OCI-LY7 (cell line): Measurements from ENCODE around the gene SPIN2A. TPM values are rescaled to one million over a fixed set of nuclear protein-coding genes. Genes with fewer than 3 reads are reported as not detected.
"Not testable (repeated sequence)": the region's sequence is repeated elsewhere in the genome, so short reads cannot be mapped to it uniquely, and the experiment has no call there.

Source experiments
- BruUV-seq: library from RNA; stranded (reverse); fragments of 400-500 nt; replicated peaks from 2 replicates; lab custom pipeline; 2021; lab: Mats Ljungman, UMichigan
- CTCF ChIA-PET: fragments of 300-600 bp; sonication (Branson Sonifier 250); formaldehyde crosslinking; loops from one replicate; lab custom pipeline; 2022; ENCODE audit warnings: antibody characterized with exemption; ENCODE audit not compliant: unreplicated experiment; lab: Charles Lee
- POLR2A ChIA-PET: fragments of 300-600 bp; sonication (Branson Sonifier 250); formaldehyde crosslinking; loops from one replicate; lab custom pipeline; 2022; ENCODE audit warnings: antibody characterized with exemption; lab: Charles Lee
- DNase-seq: peaks from one replicate; pipeline ENCODE4 v3.0.0-alpha.2; 2015; ENCODE audit warnings: low spot score
- H2AFZ ChIP-seq: fragments of 200-600 bp; sonication (generic), shearing (Covaris generic); 2 replicates; pipeline ENCODE4 v1.6.1; 2014; ENCODE audit warnings: mild to moderate bottlenecking, antibody characterized with exemption, low read length, moderate library complexity
- H3K27ac ChIP-seq: fragments of 200-600 bp; sonication (generic); 2 replicates; pipeline ENCODE4 v1.5.1; 2014; ENCODE audit warnings: mixed run types, low read depth, mild to moderate bottlenecking, moderate library complexity, low read length, inconsistent platforms; ENCODE audit not compliant: poor library complexity, severe bottlenecking
- H3K36me3 ChIP-seq: fragments of 200-600 bp; sonication (generic); 2 replicates; pipeline ENCODE4 v1.6.1; 2014; ENCODE audit warnings: mild to moderate bottlenecking, antibody characterized with exemption, low read length, moderate library complexity, mixed read lengths; ENCODE audit not compliant: insufficient read depth
- H3K4me1 ChIP-seq: fragments of 200-600 bp; sonication (generic); 2 replicates; pipeline ENCODE4 v1.5.1; 2014; ENCODE audit warnings: mild to moderate bottlenecking, low read length; ENCODE audit not compliant: insufficient read depth, poor library complexity, severe bottlenecking
- H3K4me2 ChIP-seq: fragments of 200-600 bp; sonication (generic); 2 replicates; pipeline ENCODE4 v1.6.1; 2014; ENCODE audit warnings: mild to moderate bottlenecking, low read length
- H3K4me3 ChIP-seq: fragments of 200-600 bp; sonication (generic); 2 replicates; pipeline ENCODE4 v1.5.1; 2014; ENCODE audit warnings: mild to moderate bottlenecking, low read depth, low read length; ENCODE audit not compliant: poor library complexity, severe bottlenecking
- H3K79me2 ChIP-seq: fragments of 200-600 bp; sonication (generic); 2 replicates; pipeline ENCODE4 v1.6.1; 2016; ENCODE audit warnings: low read depth, mild to moderate bottlenecking, low read length, moderate library complexity, mixed read lengths; ENCODE audit not compliant: insufficient read depth
- H3K9me2 ChIP-seq: fragments of 200-600 bp; sonication (generic); 2 replicates; pipeline ENCODE4 v1.6.1; 2016; ENCODE audit warnings: mild to moderate bottlenecking, low read length, mixed read lengths; ENCODE audit not compliant: insufficient read depth
- H3K9me3 ChIP-seq: fragments of 200-600 bp; sonication (generic); 2 replicates; pipeline ENCODE4 v1.6.1; 2014; ENCODE audit warnings: mild to moderate bottlenecking, mixed run types, low read length, mixed read lengths
- H4K20me1 ChIP-seq: fragments of 200-600 bp; sonication (generic); 2 replicates; pipeline ENCODE4 v1.6.1; 2014; ENCODE audit warnings: mild to moderate bottlenecking, antibody characterized with exemption, low read length, moderate library complexity, mixed read lengths; ENCODE audit not compliant: insufficient read depth
- EZH2phosphoT487 ChIP-seq: fragments of 200-600 bp; sonication (generic); IDR thresholded peaks from 2 replicates; pipeline ENCODE4 v1.6.1; 2018; ENCODE audit warnings: low read depth, borderline replicate concordance, mild to moderate bottlenecking, mixed run types, antibody characterized with exemption, low read length, moderate library complexity, mixed read lengths
- intact Hi-C: fragments of 100-400 bp; cut with micrococcal nuclease; formaldehyde crosslinking; loops from one replicate; pipeline ENCODE4 v1.10.0; 2022; ENCODE audit not compliant: unreplicated experiment
- total RNA-seq, 2 experiments: library from RNA; depleted of rRNA in 1 of 2; stranded (reverse); fragments of >200 nt in 1 of 2; shearing (Covaris generic) in 1 of 2; gene quantifications; 2 replicates each; pipeline ENCODE4 v1.2.3, GENCODE V29; 2014 to 2022
- TF ChIP-seq, protein P1 (sequence below): fragments of 200-600 bp; sonication (generic); conservative IDR thresholded peaks from 2 replicates; pipeline ENCODE4 v1.5.1; 2014; ENCODE audit warnings: mild to moderate bottlenecking, antibody characterized with exemption, low read length, moderate library complexity, mixed read lengths

Gene SPIN2A
- total RNA-seq, 2 experiments from 2014 or later = 0.41 to 0.57 TPM

DNA sequence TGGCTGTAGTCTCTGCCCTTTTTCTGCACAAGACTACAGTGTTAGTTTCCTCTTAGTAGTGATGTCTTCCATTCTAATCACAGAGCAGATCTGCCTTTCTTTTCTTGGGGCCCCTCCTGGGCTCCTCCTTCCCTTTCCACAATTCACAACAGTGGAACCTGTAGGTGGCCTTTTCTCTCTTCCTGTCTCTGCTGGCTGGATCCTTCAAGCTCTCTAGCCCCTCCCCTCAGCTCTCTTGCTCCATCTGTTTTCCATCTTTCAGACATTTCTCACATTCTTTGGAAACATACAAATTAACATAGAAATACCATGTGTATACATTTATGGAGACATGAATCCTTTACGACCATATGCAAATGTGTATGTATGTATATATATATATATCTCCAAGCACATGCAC lies 304 bp upstream of the SPIN2A start:
- H3K79me2 ChIP-seq = no peaks in the 10 kb centered on the region
- H3K4me1 ChIP-seq = no peaks in the 10 kb centered on the region
- H3K9me3 ChIP-seq = no peaks in the 10 kb centered on the region
- H3K4me2 ChIP-seq = no peak overlapping the region
- POLR2A ChIA-PET = no interaction called here
- DNase-seq = no peak
- H4K20me1 ChIP-seq = no peaks in the 10 kb centered on the region
- BruUV-seq = no TSS peak
- CTCF ChIA-PET = no interaction called here
- no peaks in the 10 kb centered on the region for H3K9me2 ChIP-seq
- no peak overlapping the region for H3K4me3 ChIP-seq
- H3K36me3 ChIP-seq = no peaks in the 10 kb centered on the region
- TF ChIP-seq, protein P1, sequence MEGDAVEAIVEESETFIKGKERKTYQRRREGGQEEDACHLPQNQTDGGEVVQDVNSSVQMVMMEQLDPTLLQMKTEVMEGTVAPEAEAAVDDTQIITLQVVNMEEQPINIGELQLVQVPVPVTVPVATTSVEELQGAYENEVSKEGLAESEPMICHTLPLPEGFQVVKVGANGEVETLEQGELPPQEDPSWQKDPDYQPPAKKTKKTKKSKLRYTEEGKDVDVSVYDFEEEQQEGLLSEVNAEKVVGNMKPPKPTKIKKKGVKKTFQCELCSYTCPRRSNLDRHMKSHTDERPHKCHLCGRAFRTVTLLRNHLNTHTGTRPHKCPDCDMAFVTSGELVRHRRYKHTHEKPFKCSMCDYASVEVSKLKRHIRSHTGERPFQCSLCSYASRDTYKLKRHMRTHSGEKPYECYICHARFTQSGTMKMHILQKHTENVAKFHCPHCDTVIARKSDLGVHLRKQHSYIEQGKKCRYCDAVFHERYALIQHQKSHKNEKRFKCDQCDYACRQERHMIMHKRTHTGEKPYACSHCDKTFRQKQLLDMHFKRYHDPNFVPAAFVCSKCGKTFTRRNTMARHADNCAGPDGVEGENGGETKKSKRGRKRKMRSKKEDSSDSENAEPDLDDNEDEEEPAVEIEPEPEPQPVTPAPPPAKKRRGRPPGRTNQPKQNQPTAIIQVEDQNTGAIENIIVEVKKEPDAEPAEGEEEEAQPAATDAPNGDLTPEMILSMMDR = no peak
- TF ChIP-seq EZH2phosphoT487 = no peak
- intact Hi-C loops = no loop called here
- H2AFZ ChIP-seq = no peak overlapping the region
- no peak overlapping the region for H3K27ac ChIP-seq

DNA sequence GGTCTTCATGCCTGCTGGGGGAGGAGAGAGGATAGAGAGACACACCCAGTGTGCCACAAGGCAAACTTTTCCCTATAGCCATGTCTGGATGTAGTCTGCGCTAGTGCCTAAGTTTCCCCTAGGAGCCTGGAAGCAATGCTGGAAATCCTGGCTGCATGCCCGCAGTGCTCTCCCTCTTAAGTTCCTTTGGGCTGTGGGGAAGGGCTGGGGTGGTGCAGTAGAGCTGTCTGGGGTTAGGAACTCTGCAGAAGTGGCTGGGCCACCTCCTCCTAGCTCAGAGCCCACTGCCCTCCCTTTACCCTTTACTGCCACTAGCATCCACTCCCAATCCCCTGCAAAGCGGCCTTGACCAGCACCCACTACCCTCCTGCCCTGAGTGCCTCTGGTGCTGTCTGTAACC lies 608 bp downstream of the SPIN2A start:
- H4K20me1 ChIP-seq, H3K79me2 ChIP-seq, DNase-seq, H3K4me2 ChIP-seq, H2AFZ ChIP-seq, H3K36me3 ChIP-seq, H3K4me3 ChIP-seq, H3K9me3 ChIP-seq, H3K9me2 ChIP-seq, H3K4me1 ChIP-seq, intact Hi-C loops, POLR2A ChIA-PET, BruUV-seq, CTCF ChIA-PET, H3K27ac ChIP-seq: not testable (repeated sequence)

DNA sequence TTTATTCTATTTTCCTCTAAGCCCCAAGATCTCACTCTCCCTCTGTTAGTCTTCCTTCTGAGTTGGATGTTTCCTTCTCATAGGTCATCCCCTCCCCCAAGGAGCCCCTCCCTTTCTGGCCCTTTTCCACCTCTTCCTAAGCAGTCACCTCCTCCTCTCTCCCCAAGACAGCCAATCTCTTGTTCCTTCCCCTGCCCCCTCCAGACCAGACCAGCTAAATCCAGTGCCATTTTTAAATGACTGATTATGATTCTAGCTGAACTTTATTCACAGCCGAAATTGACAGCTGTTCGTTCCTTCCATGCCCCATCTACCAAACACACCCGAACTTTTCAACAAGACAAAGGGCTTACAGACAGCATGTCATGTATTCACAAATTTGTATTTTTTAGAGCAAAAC lies 1.9 kb downstream of the SPIN2A start:
- Histone ChIP-seq H4K20me1 (no peaks in the 10 kb centered on the region), H3K4me1 (no peaks in the 10 kb centered on the region), H3K27ac (no peak overlapping the region), H2AFZ (no peak overlapping the region), H3K79me2 (no peaks in the 10 kb centered on the region), H3K4me2 (no peak overlapping the region), H3K36me3 (no peaks in the 10 kb centered on the region), H3K9me2 (no peaks in the 10 kb centered on the region), H3K4me3 (no peak overlapping the region), H3K9me3 (no peaks in the 10 kb centered on the region)
- ChIA-PET CTCF (no interaction called here), POLR2A (no interaction called here)
- TF ChIP-seq, protein P1 = no peak
- TF ChIP-seq EZH2phosphoT487 = no peak
- no TSS peak for BruUV-seq
- no peak for DNase-seq
- intact Hi-C loops = no loop called here
